IgD-negative memory B cell (primary cell): Measurements from ENCODE around the gene NUTF2. TPM values are rescaled to one million over a fixed set of nuclear protein-coding genes. Genes with fewer than 3 reads are reported as not detected.
A peak's percentile ranks its signal among the peaks of the same experiment; 100 is the strongest.
"Not testable (repeated sequence)": the region's sequence is repeated elsewhere in the genome, so short reads cannot be mapped to it uniquely, and the experiment has no call there.

Source experiments
- H3K27ac Mint-ChIP-seq, 3 donors: one replicate each; pipeline ENCODE4 v1.8.0; 2020 to 2022; ENCODE audit warnings: mild to moderate bottlenecking in 3 of 3, mixed read lengths in 3 of 3, moderate library complexity in 1 of 3
- H3K27me3 Mint-ChIP-seq: one replicate; pipeline ENCODE4 v1.8.0; 2021; ENCODE audit warnings: mixed read lengths
- H3K36me3 Mint-ChIP-seq: one replicate; pipeline ENCODE4 v1.8.0; 2020; ENCODE audit warnings: mild to moderate bottlenecking, mixed read lengths
- H3K4me1 Mint-ChIP-seq, 3 donors: one replicate each; pipeline ENCODE4 v1.8.0; 2020 to 2022; ENCODE audit warnings: mixed read lengths in 3 of 3, mild to moderate bottlenecking in 1 of 3
- H3K4me3 Mint-ChIP-seq, 4 donors: one replicate each; pipeline ENCODE4 v1.8.0; 2020 to 2022; ENCODE audit warnings: mild to moderate bottlenecking in 4 of 4, mixed read lengths in 4 of 4, moderate library complexity in 3 of 4
- H3K9me3 Mint-ChIP-seq, 3 donors: one replicate each; pipeline ENCODE4 v1.8.0; 2020 to 2021; ENCODE audit warnings: mixed read lengths in 3 of 3, mild to moderate bottlenecking in 1 of 3
- polyA plus RNA-seq: library from polyadenylated mRNA; unstranded; fragments of 300-500 nt; fragmentation: Illumina TruSeq; gene quantifications from one replicate; pipeline ENCODE4 v1.2.3, GENCODE V29; 2021

The NUTF2 gene
- polyA plus RNA-seq, 1 donor from 2014 or later, result 111 TPM

GRCh38 chr16:67845291-67846062, 1.3 kb upstream of the NUTF2 start:
- peak overlapping the region; percentile 84 to 96 (median 91) for H3K4me3 Mint-ChIP-seq
- H3K36me3 Mint-ChIP-seq, result no peaks in the 10 kb centered on the region
- peak overlapping the region; percentile 83 to 90 (median 89) for H3K27ac Mint-ChIP-seq
- H3K4me1 Mint-ChIP-seq, result peaks cover 30 to 40% (median 32%) of the 10 kb centered on the region in 3 donors
- no peaks in the 10 kb centered on the region for H3K9me3 Mint-ChIP-seq
- H3K27me3 Mint-ChIP-seq, result no peaks in the 10 kb centered on the region

- Mint-ChIP-seq H3K36me3 (no peaks in the 10 kb centered on the region), H3K4me3 (peak overlapping the region; percentile 84 to 96 (median 91)), H3K27ac (peak overlapping the region; percentile 83 to 90 (median 89)), H3K4me1 (peaks cover 30 to 40% (median 32%) of the 10 kb centered on the region in 3 donors), H3K9me3 (no peaks in the 10 kb centered on the region), H3K27me3 (no peaks in the 10 kb centered on the region)
These were observed 742 bp upstream of the NUTF2 start for GRCh38 chr16:67846063-67846319.

DNA sequence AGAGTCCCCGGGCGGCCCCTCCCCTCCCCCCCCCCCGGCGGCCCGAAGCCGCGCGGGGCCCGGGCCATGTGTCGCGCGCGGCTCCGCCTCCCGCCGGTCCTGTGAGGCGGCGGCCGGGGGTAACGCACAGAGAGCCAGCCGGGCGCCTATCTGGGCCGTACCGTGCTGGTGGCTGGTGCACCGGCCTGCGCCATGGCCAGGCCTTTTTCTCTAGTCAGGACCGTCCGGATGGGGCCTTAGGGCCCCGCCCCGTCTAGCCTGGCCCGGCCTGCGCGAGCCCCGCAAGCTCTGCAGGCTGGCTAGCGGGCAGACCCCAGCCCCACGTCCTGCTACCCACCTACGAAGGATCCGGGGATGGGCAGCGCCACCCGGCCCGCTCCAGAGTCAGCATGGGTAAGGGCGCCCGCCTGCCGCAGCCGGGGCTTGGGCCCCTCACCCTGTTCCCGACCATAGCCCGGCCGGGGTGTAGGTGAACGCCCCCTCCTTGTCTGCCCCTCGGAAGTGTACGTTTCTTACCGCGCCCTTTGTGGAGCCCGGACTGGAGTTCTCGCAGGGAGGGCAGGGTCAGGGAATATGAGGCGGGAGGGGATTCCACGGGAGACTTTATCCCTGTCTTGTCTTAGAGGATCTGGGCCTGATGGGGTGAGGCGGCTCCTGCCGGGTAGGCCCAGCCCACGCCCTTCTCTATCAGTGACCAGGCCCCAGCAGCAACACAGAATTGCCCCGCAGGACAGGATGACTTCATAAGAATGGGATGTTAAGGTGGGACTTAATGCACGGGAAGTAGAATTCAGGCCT, 530 bp downstream of the NUTF2 start, which contains the start of gene CENPT:
Gene CENPT, minus strand, starts transcription at position 630 of the 798 bp plus-strand sequence. CDS start 13,834 bp downstream, outside the sequence.
- H3K27me3 Mint-ChIP-seq, result no peaks in the 10 kb centered on the region
- peak within 1 kb of the TSS in 2 of 3 donors; percentile 78 to 89 for H3K27ac Mint-ChIP-seq
- H3K4me3 Mint-ChIP-seq, result peak within 1 kb of the TSS; percentile 84 to 96 (median 94)
- H3K4me1 Mint-ChIP-seq, result peaks cover 25 to 35% (median 25%) of the 10 kb centered on the region in 3 donors
- no peaks in the 10 kb centered on the region for H3K36me3 Mint-ChIP-seq
- H3K9me3 Mint-ChIP-seq, result no peaks in the 10 kb centered on the region

DNA sequence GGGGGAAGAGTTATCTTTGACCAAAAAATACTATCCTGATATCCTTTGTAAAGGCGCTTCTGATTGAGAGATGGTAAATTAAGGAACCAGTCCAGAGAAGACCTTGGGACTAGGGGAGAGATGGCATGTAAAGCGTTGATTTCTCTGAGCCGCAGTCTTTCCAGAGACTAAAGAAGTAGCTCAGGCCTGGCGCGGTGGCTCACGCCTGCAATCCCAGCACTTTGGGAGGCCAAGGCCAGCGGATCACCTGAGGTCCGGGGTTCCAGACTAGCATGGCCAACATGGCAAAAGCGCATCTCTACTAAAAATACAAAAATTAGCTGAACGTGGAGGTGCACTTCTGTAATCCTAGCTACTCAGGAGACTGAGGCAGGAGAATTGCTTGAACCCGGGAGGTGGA, 1.4 kb downstream of the NUTF2 start:
- Mint-ChIP-seq H3K27ac (peak overlapping the region in 2 of 3 donors; percentile 39 to 89), H3K36me3 (no peaks in the 10 kb centered on the region), H3K27me3 (no peaks in the 10 kb centered on the region), H3K9me3 (no peaks in the 10 kb centered on the region), H3K4me1 (peaks cover 19 to 34% (median 24%) of the 10 kb centered on the region in 3 donors), H3K4me3 (peak overlapping the region; percentile 80 to 96 (median 94))

GRCh38 chr16:67853670-67854069, 6.9 kb downstream of the NUTF2 start:
- Mint-ChIP-seq H3K27me3 (no peaks in the 10 kb centered on the region), H3K4me3 (no peak overlapping the region), H3K27ac (no peak overlapping the region), H3K9me3 (no peaks in the 10 kb centered on the region), H3K36me3 (no peaks in the 10 kb centered on the region), H3K4me1 (peaks cover 19 to 22% (median 22%) of the 10 kb centered on the region in 3 donors)

DNA sequence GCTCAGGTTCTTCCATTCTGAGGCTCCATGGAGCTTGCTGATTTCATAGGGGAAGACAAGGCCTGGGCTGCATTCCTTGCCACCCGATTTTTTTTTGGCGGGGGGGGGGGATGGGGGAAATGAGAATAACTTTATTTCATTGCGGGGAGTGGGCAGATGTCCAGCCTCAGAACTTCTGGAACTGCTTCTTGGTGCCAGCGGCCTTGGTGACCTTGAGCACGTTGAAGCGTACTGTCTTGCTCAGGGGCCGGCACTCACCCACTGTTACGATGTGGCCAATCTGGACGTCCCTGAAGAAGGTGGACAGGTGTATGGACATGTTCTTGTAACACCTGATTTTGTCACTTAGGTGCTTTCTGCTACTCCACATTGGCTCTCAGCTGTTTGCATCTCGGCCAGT, 9.1 kb downstream of the NUTF2 start:
- H3K9me3 Mint-ChIP-seq, result no peaks in the 10 kb centered on the region
- peaks cover 15 to 19% (median 18%) of the 10 kb centered on the region in 3 donors for H3K4me1 Mint-ChIP-seq
- H3K36me3 Mint-ChIP-seq, result no peaks in the 10 kb centered on the region
- no peaks in the 10 kb centered on the region for H3K27me3 Mint-ChIP-seq
- H3K4me3 Mint-ChIP-seq, result no peak overlapping the region
- H3K27ac Mint-ChIP-seq, result no peak overlapping the region

DNA sequence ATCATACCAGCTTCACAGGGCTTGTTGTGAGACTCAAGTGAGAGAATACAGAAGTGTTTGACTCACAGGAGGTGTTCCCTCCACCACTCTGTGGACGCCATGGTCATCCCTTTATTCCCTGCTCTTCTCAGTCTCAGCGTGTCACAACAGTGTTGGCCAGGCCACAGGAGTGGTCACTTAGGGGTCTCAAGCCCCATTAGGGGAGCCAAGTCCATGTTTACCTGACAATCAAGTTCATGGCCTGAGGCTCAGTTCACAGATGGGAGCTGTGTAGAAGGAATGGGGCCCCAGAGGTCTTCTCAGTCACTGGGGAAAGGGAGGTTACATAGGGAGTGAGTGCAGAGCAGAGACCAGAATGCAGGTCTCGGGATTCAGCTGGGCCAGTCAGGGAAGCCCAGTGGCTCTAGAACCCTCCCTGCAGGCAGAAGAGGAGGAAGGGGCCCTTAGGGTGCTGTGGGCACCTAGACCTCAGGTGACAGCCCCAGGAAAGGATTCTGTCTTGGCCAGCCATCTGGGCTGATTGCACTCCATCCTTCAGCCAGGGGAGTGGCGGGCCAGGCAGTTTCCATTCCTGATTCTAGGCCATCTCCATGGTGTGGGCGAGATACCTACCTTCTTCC, 10.3 kb downstream of the NUTF2 start:
- Mint-ChIP-seq H3K27ac (peak overlapping the region in 2 of 3 donors; percentile 10 to 76), H3K9me3 (no peaks in the 10 kb centered on the region), H3K4me3 (peak overlapping the region in 1 of 4 donors; percentile 49), H3K4me1 (peaks cover 20 to 26% (median 21%) of the 10 kb centered on the region in 3 donors), H3K36me3 (no peaks in the 10 kb centered on the region), H3K27me3 (no peaks in the 10 kb centered on the region)

DNA sequence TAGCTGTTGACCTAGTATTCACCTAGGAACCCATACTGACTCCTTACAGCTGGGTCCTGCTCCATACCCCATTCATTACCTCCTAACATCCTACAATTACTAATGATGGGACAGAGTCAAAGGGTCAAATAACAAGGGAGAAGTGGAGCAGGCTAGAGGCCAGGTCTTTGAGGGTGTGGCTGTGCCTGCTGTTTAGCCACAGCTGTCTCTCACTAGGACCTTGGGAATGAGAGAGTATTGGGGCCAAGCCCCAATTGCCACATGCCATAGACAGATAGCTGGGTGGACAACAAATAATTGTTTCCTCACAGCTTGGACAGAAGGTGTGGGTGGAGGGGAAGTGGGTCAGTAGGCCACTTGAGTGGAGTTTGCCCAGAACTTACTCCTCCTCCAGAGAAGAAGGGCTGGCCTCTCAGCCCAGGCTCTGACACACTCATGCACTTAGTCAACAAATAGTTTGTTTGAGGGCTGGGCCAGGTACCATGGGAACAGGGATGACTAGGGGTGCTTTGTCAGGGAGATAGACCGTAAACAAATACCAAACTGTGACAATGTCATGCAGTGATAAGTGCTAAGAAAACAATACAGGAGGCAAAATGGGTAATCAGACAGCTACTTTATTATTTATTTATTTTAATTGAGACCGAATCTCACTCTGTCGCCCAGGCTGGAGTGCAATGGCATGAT, 11.0 kb downstream of the NUTF2 start:
- H3K27me3 Mint-ChIP-seq, result no peaks in the 10 kb centered on the region
- no peaks in the 10 kb centered on the region for H3K9me3 Mint-ChIP-seq
- no peak overlapping the region for H3K4me3 Mint-ChIP-seq
- H3K36me3 Mint-ChIP-seq, result no peaks in the 10 kb centered on the region
- peak overlapping the region in 1 of 3 donors; percentile 76 for H3K27ac Mint-ChIP-seq
- peaks cover 20 to 26% (median 21%) of the 10 kb centered on the region in 3 donors for H3K4me1 Mint-ChIP-seq

- Mint-ChIP-seq H3K27me3 (no peaks in the 10 kb centered on the region), H3K4me3 (no peak overlapping the region), H3K36me3 (no peaks in the 10 kb centered on the region), H3K9me3 (no peaks in the 10 kb centered on the region), H3K4me1 (peaks cover 20 to 26% (median 21%) of the 10 kb centered on the region in 3 donors), H3K27ac (peak overlapping the region in 2 of 3 donors; percentile 17 to 67)
These were observed 11.8 kb downstream of the NUTF2 start for GRCh38 chr16:67858500-67858899.

GRCh38 chr16:67860589-67861398, 14.1 kb downstream of the NUTF2 start:
- Mint-ChIP-seq H3K36me3 (no peaks in the 10 kb centered on the region), H3K9me3 (no peaks in the 10 kb centered on the region), H3K4me3 (no peak overlapping the region), H3K4me1 (peaks cover 16 to 26% (median 18%) of the 10 kb centered on the region in 3 donors), H3K27me3 (no peaks in the 10 kb centered on the region), H3K27ac (peak overlapping the region in 1 of 3 donors; percentile 48)

GRCh38 chr16:67861877-67862276, 15.1 kb downstream of the NUTF2 start:
- Mint-ChIP-seq H3K4me1 (peaks cover 13 to 24% (median 16%) of the 10 kb centered on the region in 3 donors), H3K27ac (no peak overlapping the region), H3K4me3 (no peak overlapping the region), H3K36me3 (no peaks in the 10 kb centered on the region), H3K9me3 (no peaks in the 10 kb centered on the region), H3K27me3 (no peaks in the 10 kb centered on the region)

GRCh38 chr16:67862623-67863583, 16.2 kb downstream of the NUTF2 start:
- Mint-ChIP-seq H3K27me3 (no peaks in the 10 kb centered on the region), H3K36me3 (no peaks in the 10 kb centered on the region), H3K9me3 (no peaks in the 10 kb centered on the region), H3K4me3 (no peak overlapping the region), H3K4me1 (peaks cover 6 to 13% (median 9%) of the 10 kb centered on the region in 3 donors), H3K27ac (peak overlapping the region in 1 of 3 donors; percentile 81)

GRCh38 chr16:67864044-67864443, 17.3 kb downstream of the NUTF2 start:
- H3K4me3 Mint-ChIP-seq, H3K27ac Mint-ChIP-seq, H3K4me1 Mint-ChIP-seq, H3K9me3 Mint-ChIP-seq, H3K27me3 Mint-ChIP-seq, H3K36me3 Mint-ChIP-seq: not testable (repeated sequence)
